HK-2 (cell line): ENCODE data around the gene DLX2.

Source experiments
- DNase-seq: peaks from one replicate; pipeline ENCODE4 v3.0.0-alpha.2; 2018; ENCODE audit not compliant: unreplicated experiment

Gene DLX2

DNA sequence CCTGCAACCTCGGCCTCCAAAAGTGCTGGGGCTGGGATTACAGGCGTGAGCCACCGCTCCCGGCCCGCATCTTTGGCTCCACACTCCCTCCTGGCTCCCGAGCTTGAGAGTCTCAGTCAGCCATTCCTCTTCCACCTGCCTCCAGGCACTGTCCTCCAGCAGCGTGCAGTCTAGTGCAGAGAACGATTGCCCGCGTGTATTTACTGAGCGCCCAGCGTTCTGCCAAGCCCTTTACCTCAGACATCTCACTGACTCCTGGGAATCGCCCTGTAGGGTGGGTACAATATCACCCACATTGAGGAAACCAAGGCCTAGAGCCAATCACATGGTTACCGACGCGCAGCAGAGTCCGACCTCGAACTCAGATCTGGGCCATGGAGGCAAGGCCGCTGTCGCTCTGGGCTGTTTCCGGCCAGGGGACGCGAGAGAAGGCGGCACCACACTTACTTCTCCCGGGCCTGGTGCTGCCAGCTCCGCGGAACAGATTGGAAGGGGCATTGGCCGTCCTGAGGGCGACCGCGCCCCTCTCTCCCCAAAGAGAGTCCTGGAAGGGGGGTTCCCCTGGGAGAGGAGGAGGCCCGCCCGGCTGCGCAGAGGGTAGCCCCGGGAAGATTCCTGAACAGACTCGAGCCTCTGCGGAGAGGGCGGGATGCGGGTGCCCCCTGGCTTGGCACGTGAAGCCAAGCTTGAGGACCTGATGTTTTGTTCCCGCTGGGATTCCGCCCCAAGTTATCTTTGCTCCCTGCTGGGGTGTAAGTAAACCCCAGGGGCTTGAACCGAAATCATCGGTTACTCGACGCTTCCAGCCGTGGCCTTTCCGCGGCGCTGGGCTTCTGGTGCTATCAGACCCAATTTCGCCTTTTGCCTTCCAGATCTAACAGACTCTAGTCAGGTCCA, 5.2 kb upstream of the DLX2 start:
- no peak for DNase-seq

- DNase-seq: no peak
Observed at GRCh38 chr2:172106108-172106961, 3.6 kb upstream of the DLX2 start.

- DNase-seq: no peak
Observed at GRCh38 chr2:172105471-172106107, 2.9 kb upstream of the DLX2 start.

- DNase-seq: peak; percentile 91
Observed at GRCh38 chr2:172103471-172104272, 972 bp upstream of the DLX2 start.

DNA sequence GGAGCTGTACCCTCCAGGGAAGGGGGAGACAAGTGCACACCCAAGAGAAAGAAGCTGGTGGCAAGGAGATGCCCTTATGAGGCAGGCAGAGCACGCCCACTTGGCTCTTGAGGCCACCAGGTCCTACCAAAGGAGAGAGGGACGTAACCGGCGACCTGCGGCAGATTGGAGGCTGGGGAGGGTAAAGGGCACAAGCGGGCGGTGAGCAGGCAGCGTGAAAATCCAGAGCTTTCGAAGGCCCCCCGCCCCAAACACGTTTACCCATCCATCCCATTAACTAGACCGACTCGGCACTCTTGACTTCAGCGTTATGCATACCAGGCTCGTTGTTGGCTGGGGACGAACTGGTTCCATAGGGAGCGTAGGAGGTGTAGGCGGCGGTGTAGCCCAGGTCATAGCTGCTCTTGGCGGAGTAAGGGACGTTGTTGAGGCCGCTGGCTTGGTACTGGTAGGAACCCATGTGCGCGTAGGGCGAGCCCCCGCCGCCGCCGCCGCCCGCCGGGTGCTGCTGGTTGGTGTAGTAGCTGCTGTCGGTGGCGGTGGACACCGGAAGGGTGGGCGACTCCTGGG, 794 bp downstream of the DLX2 start:
- DNase-seq: peak; percentile 38

- DNase-seq: peak; percentile 46
Observed at GRCh38 chr2:172100935-172101820, 1.5 kb downstream of the DLX2 start.

GRCh38 chr2:172100080-172100934, 2.4 kb downstream of the DLX2 start:
- DNase-seq: peak; percentile 40

GRCh38 chr2:172099472-172100079, 3.1 kb downstream of the DLX2 start:
- no peak for DNase-seq

DNA sequence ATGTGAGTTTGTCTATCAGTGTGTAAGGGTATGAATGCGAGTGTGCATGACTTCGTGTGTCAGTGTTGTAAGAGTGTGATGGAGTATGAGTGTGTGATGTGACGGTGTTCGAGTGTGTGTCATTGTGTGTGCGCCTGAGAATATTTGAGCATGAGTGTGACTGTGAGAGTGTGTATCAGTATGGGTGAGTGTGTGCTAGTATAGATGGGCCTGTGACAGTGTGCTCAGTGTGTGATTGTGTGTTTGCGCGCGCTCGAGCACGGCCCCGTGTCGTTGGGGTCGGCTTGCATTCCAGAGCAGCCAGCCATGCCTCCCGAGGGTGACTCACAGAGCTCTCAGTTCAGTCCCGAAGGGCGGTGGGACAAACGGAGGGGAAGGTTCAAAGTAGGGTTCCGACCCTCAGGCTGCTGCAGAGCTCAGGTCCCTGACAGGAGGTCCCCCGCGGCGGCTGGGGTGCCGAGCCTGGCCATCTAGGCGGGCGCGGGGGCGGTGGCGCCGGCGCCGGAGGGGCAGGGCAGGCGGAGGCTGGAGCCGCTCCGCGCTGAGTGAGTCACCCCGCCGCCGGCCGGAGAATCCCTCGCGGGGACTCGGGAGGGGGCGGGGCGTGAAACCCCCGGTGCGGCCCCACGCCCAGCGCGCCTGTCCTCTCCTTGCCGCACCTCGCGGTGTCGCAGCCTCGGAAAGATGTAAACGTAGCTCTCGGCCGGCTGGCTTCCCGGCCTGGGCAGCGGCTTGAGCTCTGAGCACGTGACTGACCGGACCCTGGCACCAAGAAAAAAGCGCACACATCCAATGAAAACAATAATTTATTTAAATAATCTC, 3.8 kb downstream of the DLX2 start:
- peak; percentile 85 for DNase-seq

DNA sequence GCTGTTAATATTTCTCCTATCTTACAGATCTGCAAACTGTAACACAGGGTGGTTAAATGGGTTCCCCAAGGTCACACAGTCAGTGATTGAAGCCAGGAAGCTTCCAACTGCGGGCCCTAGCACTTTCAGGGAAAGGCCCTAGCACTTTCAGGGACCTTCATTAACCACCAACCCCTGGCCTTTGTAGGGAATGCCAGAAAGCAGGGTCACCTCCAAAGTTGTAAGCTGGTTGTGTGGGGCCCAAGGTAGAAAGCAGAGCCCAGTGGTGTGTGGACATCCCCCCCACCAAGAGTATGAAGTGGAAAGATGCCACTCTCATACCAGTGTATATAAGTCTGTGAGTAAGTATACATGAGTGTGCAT, 4.4 kb downstream of the DLX2 start:
- no peak for DNase-seq

DNA sequence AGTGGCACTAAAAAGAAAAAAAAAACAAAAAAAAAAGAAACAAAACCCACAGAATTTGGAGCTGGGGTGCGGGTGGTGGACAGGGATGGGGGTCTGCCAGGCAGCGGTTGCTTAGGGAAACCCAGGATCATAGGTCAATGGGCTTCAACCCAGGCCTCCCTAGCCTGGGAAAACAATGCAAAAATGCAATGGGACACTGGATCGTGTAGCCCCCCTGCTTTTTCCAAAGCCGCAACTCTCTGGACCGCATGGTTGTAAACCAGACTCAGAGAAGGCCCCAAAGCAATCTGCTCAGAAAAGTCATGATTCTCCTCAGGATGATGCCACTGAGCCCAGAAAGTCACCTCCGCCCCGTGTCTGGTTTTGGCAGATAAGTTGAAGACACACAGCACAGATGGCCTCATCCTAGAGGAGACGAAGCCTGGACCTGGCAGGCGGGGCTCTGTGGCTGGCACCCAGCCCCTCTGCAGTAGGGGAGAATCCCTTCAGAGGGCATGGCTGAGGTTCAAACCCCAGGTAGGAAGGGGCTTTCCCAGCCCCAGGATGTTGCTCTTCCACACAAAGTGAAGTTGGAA, 5.1 kb downstream of the DLX2 start:
- DNase-seq: peak; percentile 27

DNA sequence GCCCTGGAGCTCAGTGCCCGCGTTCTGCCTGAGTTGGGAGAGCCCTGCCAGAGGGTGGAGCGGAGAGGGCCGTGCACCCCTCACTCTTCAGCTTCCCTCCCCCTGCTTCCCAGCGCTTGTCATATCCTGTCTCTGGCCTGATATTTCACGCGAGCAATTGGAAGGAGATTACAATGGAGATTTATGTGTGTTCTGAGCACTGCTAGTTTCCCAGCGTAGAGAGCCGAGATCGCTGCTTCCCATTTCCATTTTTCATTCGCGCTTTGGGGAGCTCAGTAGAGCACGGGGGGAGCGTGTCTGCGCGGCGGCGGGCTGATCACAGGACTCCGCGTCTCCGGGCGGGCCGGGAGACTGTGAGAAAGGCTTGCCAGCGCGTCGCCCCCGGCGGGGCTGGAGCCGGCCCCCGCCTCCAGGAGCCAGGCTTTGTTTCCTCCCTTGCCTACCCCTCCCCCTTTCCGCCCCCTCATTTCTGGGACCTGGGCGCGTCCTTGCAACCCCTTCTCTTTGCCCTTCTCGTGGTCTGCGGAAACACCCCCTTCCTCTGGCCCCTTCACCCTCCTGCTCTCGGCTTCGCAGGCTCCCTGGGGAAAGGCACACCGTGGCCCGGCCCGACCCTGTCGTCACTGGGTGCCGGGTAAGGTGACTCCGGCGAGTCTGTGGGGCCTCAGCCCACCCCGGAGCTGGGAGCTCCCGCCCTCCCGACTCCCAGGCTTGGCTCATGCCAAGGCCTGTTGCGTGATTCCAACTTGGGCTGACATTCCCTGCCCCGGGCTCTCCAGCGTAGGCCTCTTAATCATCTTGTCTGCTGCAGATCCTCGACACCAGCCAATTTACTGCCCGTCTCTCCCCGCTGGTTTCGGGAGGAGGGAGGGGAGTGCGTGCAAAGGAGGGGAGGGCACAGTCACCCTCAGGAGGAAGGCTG, 5.8 kb downstream of the DLX2 start:
- DNase-seq: peak; percentile 56

DNA sequence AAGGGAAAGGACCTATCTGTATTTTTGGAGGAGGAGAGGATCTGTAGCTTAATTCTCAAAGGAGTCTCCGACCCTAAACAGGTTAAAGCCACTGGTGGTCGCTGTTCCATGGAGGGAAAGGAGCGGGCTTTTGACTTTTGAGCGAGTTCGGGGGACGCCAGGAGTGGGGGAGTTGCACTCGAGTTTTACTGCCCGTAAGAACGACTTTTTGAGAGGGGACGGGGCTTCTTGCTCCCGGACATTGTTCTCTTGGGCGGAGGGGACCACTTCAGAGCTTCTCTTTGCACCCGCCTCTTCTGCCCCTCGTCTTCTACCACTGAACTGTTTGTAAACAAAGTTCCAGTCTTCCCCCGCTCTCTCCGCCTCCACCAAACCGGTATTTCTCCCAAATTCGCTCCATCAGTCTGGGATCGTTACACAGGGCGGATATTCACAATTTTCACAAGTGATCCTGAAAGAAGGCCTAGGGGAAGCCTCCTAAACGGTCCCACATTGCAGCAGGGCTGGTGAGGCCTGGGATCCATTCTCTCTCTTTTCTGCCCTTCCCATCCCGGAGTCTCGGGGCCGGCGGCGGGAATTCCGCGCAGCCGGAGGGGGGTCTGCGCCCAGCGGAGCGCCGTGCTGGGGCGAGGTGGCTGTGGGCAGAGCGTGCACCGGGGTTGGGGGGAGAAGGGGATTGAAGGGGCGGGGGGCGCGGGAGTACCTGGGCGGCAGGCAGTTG, 6.6 kb downstream of the DLX2 start:
- DNase-seq: peak; percentile 28

DNA sequence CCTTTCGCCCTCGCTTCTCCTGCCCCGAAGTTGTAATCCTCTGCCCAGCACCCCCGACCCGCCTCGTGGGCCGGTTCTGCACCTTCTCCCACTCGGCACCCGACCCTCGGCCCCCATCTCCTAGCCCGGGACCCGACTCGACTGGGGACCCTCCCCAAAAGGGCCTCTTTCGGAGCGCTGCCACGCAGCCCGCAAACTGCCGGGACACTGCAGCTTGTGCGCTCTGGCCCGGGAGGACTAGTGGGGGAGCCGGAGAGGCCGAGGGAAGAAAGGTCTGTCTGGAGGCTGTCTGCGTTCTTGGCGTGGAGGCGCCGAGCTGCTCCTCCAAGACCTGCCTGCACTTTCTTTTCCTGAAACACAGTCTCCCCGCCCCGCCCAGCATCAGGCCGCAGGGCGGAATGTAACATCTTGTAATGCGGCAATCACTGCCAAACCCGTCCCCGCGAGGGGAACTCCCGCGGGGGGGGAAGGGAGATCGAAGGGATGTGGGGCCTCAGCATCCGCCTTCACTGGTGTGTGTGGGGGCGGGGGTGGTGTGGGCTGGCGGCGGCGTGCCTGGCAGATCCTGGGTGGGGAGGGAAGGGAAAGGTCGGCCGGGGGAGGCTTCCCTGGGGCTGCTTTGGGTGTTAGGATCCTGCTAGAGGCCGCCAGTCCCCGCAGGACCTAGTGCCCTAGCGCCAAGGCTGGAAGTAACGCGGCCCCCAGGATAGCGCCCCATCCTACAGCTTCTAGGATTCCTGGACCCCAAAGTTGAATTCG, 7.4 kb downstream of the DLX2 start:
- DNase-seq: peak; percentile 82
